ENCODE results near the gene DYNLT1.

DNA sequence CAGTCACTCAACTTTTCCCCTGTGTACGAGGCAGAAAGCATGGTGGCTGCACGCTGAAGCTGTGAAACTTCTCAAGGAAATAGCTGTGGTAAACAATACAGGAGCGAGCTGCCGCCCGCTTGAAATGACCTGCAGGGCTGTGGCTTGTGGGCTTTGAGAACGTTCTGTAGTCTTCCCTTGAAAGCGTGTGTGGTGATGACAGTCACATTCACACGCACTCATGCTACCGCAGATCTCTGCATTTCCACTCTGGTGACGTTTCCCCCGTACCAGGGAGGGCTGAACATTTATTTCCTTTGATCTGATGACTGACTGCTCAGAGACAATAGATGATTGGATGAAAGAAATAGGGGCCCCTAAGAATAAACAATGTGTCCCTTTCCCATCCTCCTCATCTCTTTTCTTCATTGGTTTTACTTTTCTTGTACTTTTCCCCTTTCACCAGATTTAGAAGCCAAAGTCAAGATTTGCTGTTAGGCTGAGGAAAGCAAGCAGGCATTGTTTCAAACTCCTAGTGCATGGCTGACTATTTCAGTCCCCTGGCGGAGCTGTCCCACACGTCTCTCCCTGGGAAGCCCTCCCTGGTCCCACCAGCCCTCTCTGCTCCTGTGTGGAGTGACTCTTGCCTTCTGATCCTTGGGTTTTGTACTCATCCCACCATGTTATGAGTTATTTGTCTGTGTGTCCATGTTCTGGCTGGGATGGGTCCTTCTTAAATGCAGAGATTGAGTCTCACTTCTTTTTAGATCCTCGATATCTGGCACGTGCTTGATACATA lies 9.2 kb upstream of the DYNLT1 start:
- TF ChIP-seq, protein P1, sequence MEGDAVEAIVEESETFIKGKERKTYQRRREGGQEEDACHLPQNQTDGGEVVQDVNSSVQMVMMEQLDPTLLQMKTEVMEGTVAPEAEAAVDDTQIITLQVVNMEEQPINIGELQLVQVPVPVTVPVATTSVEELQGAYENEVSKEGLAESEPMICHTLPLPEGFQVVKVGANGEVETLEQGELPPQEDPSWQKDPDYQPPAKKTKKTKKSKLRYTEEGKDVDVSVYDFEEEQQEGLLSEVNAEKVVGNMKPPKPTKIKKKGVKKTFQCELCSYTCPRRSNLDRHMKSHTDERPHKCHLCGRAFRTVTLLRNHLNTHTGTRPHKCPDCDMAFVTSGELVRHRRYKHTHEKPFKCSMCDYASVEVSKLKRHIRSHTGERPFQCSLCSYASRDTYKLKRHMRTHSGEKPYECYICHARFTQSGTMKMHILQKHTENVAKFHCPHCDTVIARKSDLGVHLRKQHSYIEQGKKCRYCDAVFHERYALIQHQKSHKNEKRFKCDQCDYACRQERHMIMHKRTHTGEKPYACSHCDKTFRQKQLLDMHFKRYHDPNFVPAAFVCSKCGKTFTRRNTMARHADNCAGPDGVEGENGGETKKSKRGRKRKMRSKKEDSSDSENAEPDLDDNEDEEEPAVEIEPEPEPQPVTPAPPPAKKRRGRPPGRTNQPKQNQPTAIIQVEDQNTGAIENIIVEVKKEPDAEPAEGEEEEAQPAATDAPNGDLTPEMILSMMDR (conservative IDR thresholded peaks at IDR 0.05; ENCODE audit: low read length): no peak
- TF ChIP-seq EZH2phosphoT487 (IDR thresholded peaks at IDR 0.05; ENCODE audit: borderline replicate concordance): no peak

All from Loucy (cell line).